HepG2 (cell line): ENCODE results near the gene BAG5. TPM values are rescaled to one million over a fixed set of nuclear protein-coding genes. Genes with fewer than 3 reads are reported as not detected.

ENCODE experiments used
- ASH2L ChIP-seq: fragments of 300-600, 200-600 bp; sonication (generic); IDR thresholded peaks from 2 replicates; pipeline ENCODE4 v1.7.0; 2017; ENCODE audit warnings: low read depth, mild to moderate bottlenecking, moderate library complexity, mixed read lengths, low read length; ENCODE audit not compliant: insufficient read length
- CC2D1A ChIP-seq: sonication (generic); formaldehyde crosslinking; IDR thresholded peaks from 2 replicates; pipeline ENCODE4 v1.8.1; 2023; ENCODE audit warnings: mild to moderate bottlenecking, missing genetic modification reagents
- JUN ChIP-seq: sonication (generic); formaldehyde crosslinking; IDR thresholded peaks from 2 replicates; pipeline ENCODE4 v1.4.0; 2020; ENCODE audit warnings: mild to moderate bottlenecking, missing genetic modification reagents
- MTF1 ChIP-seq: sonication (generic); formaldehyde crosslinking; IDR thresholded peaks from 2 replicates; pipeline ENCODE4 v1.5.0; 2020; ENCODE audit warnings: missing genetic modification reagents
- POLR2AphosphoS5 ChIP-seq: IDR thresholded peaks from 2 replicates; pipeline ENCODE4 v1.6.1; 2012; ENCODE audit warnings: low read depth, low read length
- TSC22D2 ChIP-seq: sonication (generic); formaldehyde crosslinking; IDR thresholded peaks from 2 replicates; pipeline ENCODE4 v1.5.1; 2020; ENCODE audit warnings: missing genetic modification reagents, mild to moderate bottlenecking, borderline replicate concordance
- ZBTB20 ChIP-seq: sonication (generic); formaldehyde crosslinking; IDR thresholded peaks from 2 replicates; pipeline ENCODE4 v1.8.1; 2023; ENCODE audit warnings: missing genetic modification reagents, low read depth, mild to moderate bottlenecking, borderline replicate concordance
- ZKSCAN5 ChIP-seq: sonication (generic); formaldehyde crosslinking; IDR thresholded peaks from 2 replicates; pipeline ENCODE4 v1.5.1; 2020; ENCODE audit warnings: mild to moderate bottlenecking, missing genetic modification reagents
- ZNF160 ChIP-seq: sonication (generic); formaldehyde crosslinking; IDR thresholded peaks from 2 replicates; pipeline ENCODE4 v1.8.0; 2022; ENCODE audit warnings: mild to moderate bottlenecking, inconsistent platforms, missing genetic modification reagents
- ZNF207 ChIP-seq: fragments of 450-650 bp; IDR thresholded peaks from 2 replicates; pipeline ENCODE4 v1.6.1; 2016; ENCODE audit warnings: antibody characterized with exemption, borderline replicate concordance
- ZNF572 ChIP-seq: sonication (generic); formaldehyde crosslinking; IDR thresholded peaks from 2 replicates; pipeline ENCODE4 v1.5.1; 2020; ENCODE audit warnings: mild to moderate bottlenecking, missing genetic modification reagents
- ZNF607 ChIP-seq: sonication (generic); formaldehyde crosslinking; IDR thresholded peaks from 2 replicates; pipeline ENCODE4 v1.5.1; 2020; ENCODE audit warnings: missing genetic modification reagents, mild to moderate bottlenecking, borderline replicate concordance
- ZNF619 ChIP-seq: sonication (generic); formaldehyde crosslinking; IDR thresholded peaks from 2 replicates; pipeline ENCODE4 v1.4.0; 2020; ENCODE audit warnings: mild to moderate bottlenecking, missing genetic modification reagents
- ZNF773 ChIP-seq: sonication (generic); formaldehyde crosslinking; IDR thresholded peaks from 2 replicates; pipeline ENCODE4 v1.4.0; 2020; ENCODE audit warnings: missing genetic modification reagents, borderline replicate concordance
- ZSCAN20 ChIP-seq: sonication (generic); formaldehyde crosslinking; IDR thresholded peaks from 2 replicates; pipeline ENCODE4 v1.4.0; 2020; ENCODE audit warnings: missing genetic modification reagents, mild to moderate bottlenecking, borderline replicate concordance
- polyA plus RNA-seq, 8 experiments: library from polyadenylated mRNA; depleted of rRNA in 3 of 8; stranded (reverse) in 7 of 8; unstranded in 1 of 8; fragments of >200 nt; fragmentation: Illumina TruSeq in 4 of 8; extraction: Trizol in 4 of 8; gene quantifications; 2 replicates each; pipeline versions ENCODE4 v1.2.1 to v1.2.3, GENCODE V29; 2011 to 2016; ENCODE audit warnings: low read depth in 4 of 8, missing spikeins in 1 of 8, mixed read lengths in 1 of 8; ENCODE audit not compliant: insufficient read depth in 1 of 8
- total RNA-seq, 5 experiments: library from RNA; depleted of rRNA; stranded (reverse); fragments of >200 nt; fragmentation: Illumina TruSeq; extraction: Trizol; gene quantifications; 2 replicates each; pipeline ENCODE4 v1.2.3, GENCODE V29; 2016; ENCODE audit warnings: low read depth in 1 of 5
- TF ChIP-seq, protein P1 (sequence below): sonication (generic); formaldehyde crosslinking; IDR thresholded peaks from 2 replicates; pipeline ENCODE4 v1.8.0; 2022; ENCODE audit warnings: mild to moderate bottlenecking, missing genetic modification reagents
- TF ChIP-seq, protein P2 (sequence below): sonication (generic); formaldehyde crosslinking; IDR thresholded peaks from 2 replicates; pipeline ENCODE4 v1.4.0; 2020; ENCODE audit warnings: missing genetic modification reagents
- TF ChIP-seq, protein P3 (sequence below): sonication (generic); formaldehyde crosslinking; IDR thresholded peaks from 2 replicates; pipeline ENCODE4 v1.5.0; 2020; ENCODE audit warnings: mild to moderate bottlenecking, missing genetic modification reagents, borderline replicate concordance
- TF ChIP-seq, protein P4 (sequence below): sonication (generic); formaldehyde crosslinking; IDR thresholded peaks from 2 replicates; pipeline ENCODE4 v1.9.0; 2022; ENCODE audit warnings: low read depth, missing genetic modification reagents

The BAG5 gene
- total and polyA plus RNA-seq, 2 of the 13 experiments (the other 11 are each of a cell fraction or from before 2014, with no cell fraction given): 3.5 to 21.0 TPM

DNA sequence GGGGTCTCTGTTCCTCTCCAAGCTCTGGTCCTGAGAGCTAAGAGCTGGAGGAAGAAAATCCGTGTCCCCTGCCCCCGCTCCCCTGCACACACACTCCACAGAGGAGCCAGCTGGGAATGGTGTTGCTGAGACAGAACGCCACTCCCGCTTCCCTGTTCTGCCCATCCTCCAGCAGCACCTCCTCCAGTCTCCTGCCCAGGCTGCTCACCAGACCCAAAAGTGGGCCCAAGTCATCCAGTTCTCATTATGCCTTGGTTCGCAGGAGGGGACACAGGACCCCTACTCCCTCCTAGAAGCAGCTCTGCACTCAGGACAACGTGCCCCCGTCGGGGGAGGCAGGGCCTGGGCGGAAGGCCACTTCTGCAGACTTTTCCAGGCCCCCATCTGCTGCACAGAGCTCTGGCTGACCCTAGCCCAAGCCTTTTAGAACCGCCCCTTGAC is 34.3 kb downstream of the BAG5 start (continued):
- TF ChIP-seq, protein P1, sequence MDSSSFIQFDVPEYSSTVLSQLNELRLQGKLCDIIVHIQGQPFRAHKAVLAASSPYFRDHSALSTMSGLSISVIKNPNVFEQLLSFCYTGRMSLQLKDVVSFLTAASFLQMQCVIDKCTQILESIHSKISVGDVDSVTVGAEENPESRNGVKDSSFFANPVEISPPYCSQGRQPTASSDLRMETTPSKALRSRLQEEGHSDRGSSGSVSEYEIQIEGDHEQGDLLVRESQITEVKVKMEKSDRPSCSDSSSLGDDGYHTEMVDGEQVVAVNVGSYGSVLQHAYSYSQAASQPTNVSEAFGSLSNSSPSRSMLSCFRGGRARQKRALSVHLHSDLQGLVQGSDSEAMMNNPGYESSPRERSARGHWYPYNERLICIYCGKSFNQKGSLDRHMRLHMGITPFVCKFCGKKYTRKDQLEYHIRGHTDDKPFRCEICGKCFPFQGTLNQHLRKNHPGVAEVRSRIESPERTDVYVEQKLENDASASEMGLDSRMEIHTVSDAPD (CRISPR knock-in tag): no peak
- 0 out of 2 replicates have a peak, but pooled peaks have one; percentile 6 for TF ChIP-seq ZSCAN20
- TF ChIP-seq POLR2AphosphoS5: 0 out of 2 replicates have a peak, but pooled peaks have one; percentile 19
- TF ChIP-seq ZKSCAN5 (CRISPR knock-in tag): no peak
- TF ChIP-seq CC2D1A (CRISPR knock-in tag): no peak
- TF ChIP-seq ZNF619 (CRISPR knock-in tag): no peak; the same call in 1 of the 2 replicates
- no peak for TF ChIP-seq ZNF773 (CRISPR knock-in tag)
- TF ChIP-seq ASH2L: no peak
- TF ChIP-seq, protein P2, sequence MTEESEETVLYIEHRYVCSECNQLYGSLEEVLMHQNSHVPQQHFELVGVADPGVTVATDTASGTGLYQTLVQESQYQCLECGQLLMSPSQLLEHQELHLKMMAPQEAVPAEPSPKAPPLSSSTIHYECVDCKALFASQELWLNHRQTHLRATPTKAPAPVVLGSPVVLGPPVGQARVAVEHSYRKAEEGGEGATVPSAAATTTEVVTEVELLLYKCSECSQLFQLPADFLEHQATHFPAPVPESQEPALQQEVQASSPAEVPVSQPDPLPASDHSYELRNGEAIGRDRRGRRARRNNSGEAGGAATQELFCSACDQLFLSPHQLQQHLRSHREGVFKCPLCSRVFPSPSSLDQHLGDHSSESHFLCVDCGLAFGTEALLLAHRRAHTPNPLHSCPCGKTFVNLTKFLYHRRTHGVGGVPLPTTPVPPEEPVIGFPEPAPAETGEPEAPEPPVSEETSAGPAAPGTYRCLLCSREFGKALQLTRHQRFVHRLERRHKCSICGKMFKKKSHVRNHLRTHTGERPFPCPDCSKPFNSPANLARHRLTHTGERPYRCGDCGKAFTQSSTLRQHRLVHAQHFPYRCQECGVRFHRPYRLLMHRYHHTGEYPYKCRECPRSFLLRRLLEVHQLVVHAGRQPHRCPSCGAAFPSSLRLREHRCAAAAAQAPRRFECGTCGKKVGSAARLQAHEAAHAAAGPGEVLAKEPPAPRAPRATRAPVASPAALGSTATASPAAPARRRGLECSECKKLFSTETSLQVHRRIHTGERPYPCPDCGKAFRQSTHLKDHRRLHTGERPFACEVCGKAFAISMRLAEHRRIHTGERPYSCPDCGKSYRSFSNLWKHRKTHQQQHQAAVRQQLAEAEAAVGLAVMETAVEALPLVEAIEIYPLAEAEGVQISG (CRISPR knock-in tag): peak; percentile 4; the same call in 1 of the 2 replicates
- TF ChIP-seq JUN (CRISPR knock-in tag): no peak
- no peak for TF ChIP-seq ZNF572 (CRISPR knock-in tag)
- no peak for TF ChIP-seq ZNF607 (CRISPR knock-in tag)
- no peak for TF ChIP-seq ZNF160
- TF ChIP-seq, protein P3, sequence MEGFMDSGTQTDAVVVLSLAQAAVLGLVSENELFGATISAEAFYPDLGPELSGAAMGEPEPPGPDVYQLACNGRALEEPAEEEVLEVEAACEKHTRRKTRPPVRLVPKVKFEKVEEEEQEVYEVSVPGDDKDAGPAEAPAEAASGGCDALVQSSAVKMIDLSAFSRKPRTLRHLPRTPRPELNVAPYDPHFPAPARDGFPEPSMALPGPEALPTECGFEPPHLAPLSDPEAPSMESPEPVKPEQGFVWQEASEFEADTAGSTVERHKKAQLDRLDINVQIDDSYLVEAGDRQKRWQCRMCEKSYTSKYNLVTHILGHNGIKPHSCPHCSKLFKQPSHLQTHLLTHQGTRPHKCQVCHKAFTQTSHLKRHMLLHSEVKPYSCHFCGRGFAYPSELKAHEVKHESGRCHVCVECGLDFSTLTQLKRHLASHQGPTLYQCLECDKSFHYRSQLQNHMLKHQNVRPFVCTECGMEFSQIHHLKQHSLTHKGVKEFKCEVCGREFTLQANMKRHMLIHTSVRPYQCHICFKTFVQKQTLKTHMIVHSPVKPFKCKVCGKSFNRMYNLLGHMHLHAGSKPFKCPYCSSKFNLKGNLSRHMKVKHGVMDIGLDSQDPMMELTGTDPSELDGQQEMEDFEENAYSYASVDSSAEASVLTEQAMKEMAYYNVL: no peak
- no peak for TF ChIP-seq ZNF207
- TF ChIP-seq, protein P4, sequence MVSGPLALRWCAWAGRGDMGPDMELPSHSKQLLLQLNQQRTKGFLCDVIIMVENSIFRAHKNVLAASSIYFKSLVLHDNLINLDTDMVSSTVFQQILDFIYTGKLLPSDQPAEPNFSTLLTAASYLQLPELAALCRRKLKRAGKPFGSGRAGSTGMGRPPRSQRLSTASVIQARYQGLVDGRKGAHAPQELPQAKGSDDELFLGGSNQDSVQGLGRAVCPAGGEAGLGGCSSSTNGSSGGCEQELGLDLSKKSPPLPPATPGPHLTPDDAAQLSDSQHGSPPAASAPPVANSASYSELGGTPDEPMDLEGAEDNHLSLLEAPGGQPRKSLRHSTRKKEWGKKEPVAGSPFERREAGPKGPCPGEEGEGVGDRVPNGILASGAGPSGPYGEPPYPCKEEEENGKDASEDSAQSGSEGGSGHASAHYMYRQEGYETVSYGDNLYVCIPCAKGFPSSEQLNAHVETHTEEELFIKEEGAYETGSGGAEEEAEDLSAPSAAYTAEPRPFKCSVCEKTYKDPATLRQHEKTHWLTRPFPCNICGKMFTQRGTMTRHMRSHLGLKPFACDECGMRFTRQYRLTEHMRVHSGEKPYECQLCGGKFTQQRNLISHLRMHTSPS (CRISPR knock-in tag): no peak
- no peak for TF ChIP-seq TSC22D2 (CRISPR knock-in tag)
- TF ChIP-seq ZBTB20 (CRISPR knock-in tag): no peak
- TF ChIP-seq MTF1 (CRISPR knock-in tag): 0 out of 2 replicates have a peak, but pooled peaks have one; percentile 15
